GM06990 (cell line): Measurements from ENCODE around the gene BRF1.
A peak's percentile ranks its signal among the peaks of the same experiment; 100 is the strongest.

Experiments
- DNase-seq: peaks from one replicate; pipeline ENCODE4 v3.0.0-alpha.2; 2011; ENCODE audit not compliant: insufficient read length; ENCODE audit errors: extremely low read depth
- H3K27me3 ChIP-seq: replicated peaks from 2 replicates; pipeline ENCODE4 v1.6.0; 2011; ENCODE audit warnings: low read length; ENCODE audit not compliant: control insufficient read depth, insufficient read depth
- H3K36me3 ChIP-seq: 2 replicates; pipeline ENCODE4 v1.5.1; 2011; ENCODE audit warnings: low read length; ENCODE audit not compliant: control insufficient read depth, insufficient read depth
- H3K4me3 ChIP-seq: replicated peaks from 2 replicates; pipeline ENCODE4 v1.5.1; 2011; ENCODE audit warnings: low read depth, mild to moderate bottlenecking, control low read depth, low read length
- CTCF ChIP-seq: IDR thresholded peaks from 2 replicates; pipeline ENCODE4 v1.5.1; 2011; ENCODE audit warnings: low read length, control low read depth, mild to moderate bottlenecking, inconsistent platforms; ENCODE audit not compliant: insufficient read depth, poor library complexity, severe bottlenecking

The BRF1 gene

GRCh38 chr14:105172476-105172875 lies 128.3 kb downstream of the BRF1 start:
- no peak for TF ChIP-seq CTCF
- H3K27me3 ChIP-seq = peaks cover 2% of the 10 kb centered on the region
- H3K36me3 ChIP-seq = no peaks in the 10 kb centered on the region
- H3K4me3 ChIP-seq = no peak overlapping the region
- no peak for DNase-seq

DNA sequence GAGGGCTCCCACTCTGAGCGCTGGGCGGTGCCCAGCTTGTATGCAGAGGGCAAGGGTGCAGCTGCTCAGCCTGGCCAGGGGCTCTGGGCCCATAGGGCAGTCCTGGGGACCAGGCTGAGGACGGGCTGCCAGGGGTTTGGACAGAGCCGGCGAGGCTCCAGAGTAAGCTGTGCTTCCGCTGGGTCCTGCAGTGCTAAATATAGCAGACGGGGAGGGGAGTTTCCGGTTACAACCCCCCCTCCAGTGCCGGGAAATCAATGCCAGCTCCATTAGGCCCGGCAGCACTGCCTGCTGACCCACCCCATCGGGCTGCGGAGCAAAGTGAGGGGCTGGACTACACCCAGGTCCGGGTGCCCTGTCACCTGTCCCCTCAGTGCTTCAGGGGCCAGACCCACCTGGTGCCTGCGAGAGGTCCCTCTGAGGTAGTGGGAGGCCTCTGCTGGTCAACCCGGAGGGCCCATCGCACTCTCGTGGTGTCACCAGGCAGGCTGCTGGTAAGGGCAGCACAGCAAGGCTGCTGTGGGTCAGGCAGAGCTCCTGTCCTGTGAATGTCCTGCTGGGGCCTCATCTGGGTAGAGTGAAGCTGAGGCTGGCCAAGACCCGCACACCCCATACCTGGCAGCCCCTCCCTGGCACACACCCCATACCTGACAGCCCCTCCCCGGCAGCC lies 129.7 kb downstream of the BRF1 start:
- no peak for TF ChIP-seq CTCF
- no peaks in the 10 kb centered on the region for H3K36me3 ChIP-seq
- H3K4me3 ChIP-seq = no peak overlapping the region
- H3K27me3 ChIP-seq = peaks cover 2% of the 10 kb centered on the region
- no peak for DNase-seq

DNA sequence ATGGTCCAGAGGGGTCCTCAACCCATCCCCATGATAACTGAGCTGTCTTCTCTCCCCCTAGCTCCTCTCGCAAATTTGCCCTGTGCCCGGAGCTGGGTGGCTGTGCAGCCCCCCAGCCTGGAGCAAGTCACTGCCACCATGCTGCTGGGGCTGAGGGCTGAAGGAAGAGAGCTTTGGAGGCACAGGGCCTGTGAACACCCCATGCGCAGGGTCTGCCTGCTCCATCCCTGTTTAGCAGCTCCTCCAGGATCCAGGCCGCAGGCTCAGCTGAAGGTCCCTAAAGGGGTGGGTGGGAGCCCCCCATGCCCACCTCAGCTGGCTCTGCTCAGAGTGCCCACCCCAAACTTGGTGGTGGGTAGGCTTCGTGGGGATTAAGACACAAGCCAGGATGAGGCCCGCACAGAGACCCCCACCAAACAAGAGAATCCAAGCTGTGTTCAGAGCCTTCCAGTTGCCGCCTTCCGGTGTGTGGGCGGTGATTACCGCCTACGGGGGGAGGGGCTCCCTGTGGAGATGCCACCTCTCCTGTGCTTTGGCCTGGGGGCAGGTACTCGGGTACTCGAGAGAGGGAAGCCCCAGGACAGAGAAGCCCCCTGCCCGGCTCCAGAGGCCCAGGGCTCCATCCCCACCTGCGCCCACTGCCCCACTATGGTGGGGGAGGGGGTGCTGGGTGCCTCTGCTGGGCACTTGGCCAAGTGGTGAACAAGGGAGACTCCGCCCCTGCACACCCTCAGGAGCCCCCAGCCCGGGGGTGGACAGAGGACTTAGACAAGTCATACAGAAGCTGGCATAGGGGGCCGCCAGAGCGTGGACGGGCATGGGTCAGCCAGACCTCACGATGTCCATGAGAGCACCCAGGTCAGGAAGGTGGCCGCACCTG lies 130.8 kb downstream of the BRF1 start:
- no peak for TF ChIP-seq CTCF
- Histone ChIP-seq H3K4me3 (no peak overlapping the region), H3K36me3 (no peaks in the 10 kb centered on the region), H3K27me3 (peaks cover 2% of the 10 kb centered on the region)
- DNase-seq = no peak

- peak; percentile 52 for TF ChIP-seq CTCF
- Histone ChIP-seq H3K36me3 (no peaks in the 10 kb centered on the region), H3K27me3 (peaks cover 2% of the 10 kb centered on the region), H3K4me3 (peak overlapping the region; percentile 22; the same call in 1 of the 2 replicates)
- peak; percentile 45 for DNase-seq
Observed at GRCh38 chr14:105168979-105169507, 131.8 kb downstream of the BRF1 start.

- H3K27me3 ChIP-seq = peaks cover 2% of the 10 kb centered on the region
- peak within 1 kb of the TSS; percentile 22 for H3K4me3 ChIP-seq
- no peak for TF ChIP-seq CTCF
- H3K36me3 ChIP-seq = no peaks in the 10 kb centered on the region
- no peak for DNase-seq
Observed at GRCh38 chr14:105168496-105168978, 132.3 kb downstream of the BRF1 start, which contains the start of gene JAG2. TSS of gene JAG2 (minus strand) at chr14:105168776. CDS start at chr14:105168420, 356 bp downstream.
